Gastrocnemius medialis (tissue), 4 donors: ENCODE measurements around the gene ERCC6L2. TPM values are rescaled to one million over a fixed set of nuclear protein-coding genes. Genes with fewer than 3 reads are reported as not detected.
A peak's percentile ranks its signal among the peaks of the same experiment; 100 is the strongest.

Experiments used
- ATAC-seq, 2 donors: fragments of 150-250 bp; one replicate each; pipeline ENCODE4 v1.9.1; 2016
- DNase-seq, 2 donors: peaks; one replicate each; pipeline ENCODE4 v3.0.0-alpha.2; 2019
- H3K27ac ChIP-seq, 4 donors: fragments of 200-600 bp; sonication (generic); 1 replicate in 1 of 4; 2 replicates in 3 of 4; pipeline ENCODE4 v1.5.1; 2016 to 2018; ENCODE audit warnings: mild to moderate bottlenecking in 2 of 4, moderate library complexity in 1 of 4
- H3K27me3 ChIP-seq, 3 donors: fragments of 200-600 bp; sonication (generic) in 2 of 3; 1 replicate in 1 of 3; 2 replicates in 2 of 3; pipeline versions ENCODE4 v1.5.1 to v1.6.0; 2016 to 2019; ENCODE audit warnings: mild to moderate bottlenecking in 1 of 3, moderate library complexity in 1 of 3
- H3K36me3 ChIP-seq, 2 donors: fragments of 200-600 bp; sonication (generic) in 1 of 2; one replicate each; pipeline ENCODE4 v1.5.1; 2017 to 2018
- H3K4me1 ChIP-seq, 2 donors: fragments of 200-600 bp; sonication (generic) in 1 of 2; one replicate each; pipeline ENCODE4 v1.5.1; 2016 to 2017; ENCODE audit warnings: mild to moderate bottlenecking in 2 of 2
- H3K4me3 ChIP-seq, 4 donors: fragments of 200-600 bp; sonication (generic) in 3 of 4; 1 replicate in 1 of 4; 2 replicates in 3 of 4; pipeline ENCODE4 v1.5.1; 2016 to 2019; ENCODE audit warnings: mild to moderate bottlenecking in 2 of 4
- H3K9me3 ChIP-seq, 3 donors: fragments of 200-600 bp; sonication (generic) in 2 of 3; 1 replicate in 1 of 3; 2 replicates in 2 of 3; pipeline ENCODE4 v1.5.1; 2016 to 2019
- CTCF ChIP-seq, 5 experiments: fragments of 450-650 bp in 3 of 5; fragments of 200-600 bp in 2 of 5; sonication (generic) in 2 of 5; IDR thresholded peaks in 4 of 5; conservative IDR thresholded peaks in 1 of 5; 1 replicate in 4 of 5; 2 replicates in 1 of 5; pipeline ENCODE4 v1.5.1; 2016 to 2019; ENCODE audit warnings: antibody characterized with exemption in 5 of 5, mild to moderate bottlenecking in 3 of 5, moderate library complexity in 3 of 5
- POLR2A ChIP-seq, 2 donors: fragments of 450-650 bp; IDR thresholded peaks; one replicate each; pipeline ENCODE4 v1.6.1; 2017; ENCODE audit warnings: antibody characterized with exemption in 2 of 2, mild to moderate bottlenecking in 2 of 2, moderate library complexity in 2 of 2
- in situ Hi-C, 4 donors: fragments of 200-750 bp; cut with MboI; loops; one replicate each; pipeline versions ENCODE4 v1.15.0 to v1.8.0; 2017; ENCODE audit warnings: low sequenced_read_pairs in 4 of 4
- intact Hi-C: fragments of 100-400 bp; cut with DNase I; formaldehyde crosslinking; loops from one replicate; pipeline ENCODE4 v1.15.1; 2023; ENCODE audit warnings: low total_unique reads
- total RNA-seq, 4 donors: library from RNA; depleted of rRNA; stranded (reverse); fragments of >200 nt; gene quantifications; one replicate each; pipeline versions ENCODE4 v1.1.0 to v1.2.3, GENCODE V29; 2016

Gene ERCC6L2
- total RNA-seq, 4 donors from 2014 or later: 24.2 to 46.2 (median 35.9) TPM

- TF ChIP-seq CTCF (IDR thresholded peaks at IDR 0.05 in 4 of 5, conservative IDR thresholded peaks at IDR 0.05 in 1 of 5) (no peak), POLR2A (IDR thresholded peaks at IDR 0.05) (no peak)
- H3K4me1 ChIP-seq: no peaks in the 10 kb centered on the region
- peaks cover 0 to 21% of the 10 kb centered on the region in 2 donors for H3K36me3 ChIP-seq
- intact Hi-C loops: no loop called here
- no peak overlapping the region for H3K27ac ChIP-seq
- H3K4me3 ChIP-seq: no peak overlapping the region
- ATAC-seq (no peak), DNase-seq (no peak)
- no peaks in the 10 kb centered on the region for H3K9me3 ChIP-seq
- in situ Hi-C loops: no loop called here
- no peaks in the 10 kb centered on the region for H3K27me3 ChIP-seq
Measured at GRCh38 chr9:95979446-95979845, 104.0 kb downstream of the ERCC6L2 start.

- DNase-seq (no peak), ATAC-seq (peak in 1 of 2 donors; percentile 40)
- Histone ChIP-seq H3K9me3 (no peaks in the 10 kb centered on the region), H3K36me3 (peaks cover 0 to 21% of the 10 kb centered on the region in 2 donors), H3K27ac (no peak overlapping the region), H3K27me3 (no peaks in the 10 kb centered on the region), H3K4me1 (no peaks in the 10 kb centered on the region), H3K4me3 (no peak overlapping the region)
- intact Hi-C loops (no loop called here), in situ Hi-C loops (no loop called here)
- TF ChIP-seq CTCF (IDR thresholded peaks at IDR 0.05 in 4 of 5, conservative IDR thresholded peaks at IDR 0.05 in 1 of 5) (no peak), POLR2A (IDR thresholded peaks at IDR 0.05) (no peak)
Measured at GRCh38 chr9:95980262-95981125, 105.0 kb downstream of the ERCC6L2 start.

GRCh38 chr9:95981761-95982390 lies 106.4 kb downstream of the ERCC6L2 start:
- Histone ChIP-seq H3K36me3 (peaks cover 0 to 21% of the 10 kb centered on the region in 2 donors), H3K27ac (no peak overlapping the region), H3K27me3 (no peaks in the 10 kb centered on the region), H3K4me3 (no peak overlapping the region), H3K4me1 (peaks cover 4% of the 10 kb centered on the region in 2 donors), H3K9me3 (no peaks in the 10 kb centered on the region)
- in situ Hi-C loops (no loop called here), intact Hi-C loops (no loop called here)
- no peak for ATAC-seq
- no peak for TF ChIP-seq POLR2A (IDR thresholded peaks at IDR 0.05)
- no peak for TF ChIP-seq CTCF (IDR thresholded peaks at IDR 0.05 in 4 of 5, conservative IDR thresholded peaks at IDR 0.05 in 1 of 5)
- DNase-seq: no peak

- no peak for TF ChIP-seq POLR2A (IDR thresholded peaks at IDR 0.05)
- no peak for TF ChIP-seq CTCF (IDR thresholded peaks at IDR 0.05 in 4 of 5, conservative IDR thresholded peaks at IDR 0.05 in 1 of 5)
- in situ Hi-C loops (no loop called here), intact Hi-C loops (no loop called here)
- Histone ChIP-seq H3K27me3 (no peaks in the 10 kb centered on the region), H3K4me3 (no peak overlapping the region), H3K9me3 (no peaks in the 10 kb centered on the region), H3K27ac (peak overlapping the region in 3 of 4 donors; percentile 37 to 57 (median 56)), H3K36me3 (peaks cover 0 to 2% of the 10 kb centered on the region in 2 donors), H3K4me1 (peaks cover 4% of the 10 kb centered on the region in 2 donors)
- ATAC-seq (peak; percentile 88 to 96), DNase-seq (no peak)
Measured at GRCh38 chr9:95985440-95986055, 110.1 kb downstream of the ERCC6L2 start.
